BJ (cell line): ENCODE measurements around the gene KLK10. TPM values are rescaled to one million over a fixed set of nuclear protein-coding genes. Genes with fewer than 3 reads are reported as not detected.

ENCODE experiments used
- CTCF ChIA-PET: fragments of 350-600 bp; formaldehyde crosslinking; extraction: SDS; loops from one replicate; lab custom pipeline; 2021; ENCODE audit warnings: antibody characterized with exemption, inconsistent platforms; lab: Yijun Ruan, JAX
- POLR2A ChIA-PET: fragments of 300-600 bp; sonication (Branson Sonifier 250); formaldehyde crosslinking; extraction: SDS; loops from one replicate; lab custom pipeline; 2021; ENCODE audit warnings: antibody characterized with exemption; lab: Charles Lee
- DNase-seq: peaks from one replicate; pipeline ENCODE4 v3.0.0-alpha.2; 2011; ENCODE audit warnings: low read depth
- H3K27me3 ChIP-seq: 2 replicates; pipeline ENCODE4 v1.6.0; 2011; ENCODE audit warnings: low read length; ENCODE audit not compliant: control insufficient read depth, insufficient read depth
- H3K36me3 ChIP-seq: 2 replicates; pipeline ENCODE4 v1.5.1; 2011; ENCODE audit warnings: low read length; ENCODE audit not compliant: control insufficient read depth, insufficient read depth
- H3K4me3 ChIP-seq: 2 replicates; pipeline ENCODE4 v1.5.1; 2011; ENCODE audit warnings: low read depth, mild to moderate bottlenecking, control low read depth, low read length
- CTCF ChIP-seq: IDR thresholded peaks from 2 replicates; pipeline ENCODE4 v1.5.1; 2011; ENCODE audit warnings: low read depth, mild to moderate bottlenecking, control low read depth, inconsistent platforms, low read length, moderate library complexity; ENCODE audit not compliant: insufficient read depth
- polyA plus RNA-seq: library from polyadenylated mRNA; depleted of rRNA; stranded (reverse); fragments of >200 nt; gene quantifications from 2 replicates; pipeline ENCODE4 v1.2.3, GENCODE V29; 2011

The KLK10 gene
- polyA plus RNA-seq, 1 experiment: not detected

GRCh38 chr19:51007488-51007887 lies 12.0 kb downstream of the KLK10 start:
- H3K27me3 ChIP-seq: no peaks in the 10 kb centered on the region
- no peak overlapping the region for H3K4me3 ChIP-seq
- ChIA-PET CTCF (no interaction called here), POLR2A (no interaction called here)
- no peak for TF ChIP-seq CTCF
- H3K36me3 ChIP-seq: no peaks in the 10 kb centered on the region
- no peak for DNase-seq

- H3K4me3 ChIP-seq: no peak overlapping the region
- ChIA-PET POLR2A (no interaction called here), CTCF (no interaction called here)
- H3K36me3 ChIP-seq: no peaks in the 10 kb centered on the region
- DNase-seq: no peak
- TF ChIP-seq CTCF: no peak
- H3K27me3 ChIP-seq: no peaks in the 10 kb centered on the region
Measured at GRCh38 chr19:51006406-51006805, 13.1 kb downstream of the KLK10 start.

- no peak for TF ChIP-seq CTCF
- CTCF ChIA-PET: no interaction called here
- H3K27me3 ChIP-seq: no peaks in the 10 kb centered on the region
- POLR2A ChIA-PET: no interaction called here
- H3K36me3 ChIP-seq: no peaks in the 10 kb centered on the region
- no peak overlapping the region for H3K4me3 ChIP-seq
- no peak for DNase-seq
Measured at GRCh38 chr19:51005248-51005647, 14.3 kb downstream of the KLK10 start.

- no peak for DNase-seq
- no peak for TF ChIP-seq CTCF
- POLR2A ChIA-PET: no interaction called here
- H3K36me3 ChIP-seq: no peaks in the 10 kb centered on the region
- CTCF ChIA-PET: no interaction called here
- no peak overlapping the region for H3K4me3 ChIP-seq
- no peaks in the 10 kb centered on the region for H3K27me3 ChIP-seq
Measured at GRCh38 chr19:51003316-51003715, 16.2 kb downstream of the KLK10 start.

DNA sequence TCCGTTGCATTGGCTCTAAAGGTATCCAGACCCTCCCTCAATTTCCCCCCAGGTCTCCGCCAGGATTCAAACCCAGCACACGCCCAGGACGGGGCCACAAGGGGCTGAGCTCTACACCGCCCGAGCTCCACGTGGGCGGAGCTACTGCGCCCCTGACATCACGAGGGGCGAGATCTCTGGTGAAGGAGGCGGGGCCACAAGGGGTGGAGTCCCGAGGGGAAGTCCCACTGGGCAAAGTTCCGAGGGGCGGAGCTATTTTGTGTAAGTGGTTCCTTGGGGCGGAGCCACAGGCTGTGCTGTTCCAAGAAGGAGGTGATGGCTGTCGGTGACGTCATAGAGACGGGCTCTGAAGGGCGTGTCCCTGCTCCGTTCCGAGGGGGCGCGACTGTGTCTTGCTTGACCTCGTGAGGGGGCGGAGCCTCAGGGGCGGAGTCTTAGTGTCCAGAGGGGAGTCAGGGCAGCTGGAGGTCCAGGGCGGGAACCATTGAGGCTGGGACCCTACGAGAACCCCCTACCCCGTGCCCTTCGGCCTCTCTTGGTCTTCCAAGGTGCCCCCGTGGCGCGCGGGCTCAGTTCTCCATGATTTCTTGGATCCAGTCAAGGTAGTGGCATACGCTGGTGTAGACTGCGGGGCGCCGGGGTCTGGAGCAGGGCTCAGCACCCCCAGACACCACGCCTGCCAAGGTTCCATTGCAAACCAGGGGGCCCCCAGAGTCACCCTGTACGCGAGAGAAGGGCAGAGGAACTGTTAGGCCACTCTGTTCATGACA lies 16.8 kb downstream of the KLK10 start:
- no peak for TF ChIP-seq CTCF
- Histone ChIP-seq H3K36me3 (no peaks in the 10 kb centered on the region), H3K4me3 (no peak overlapping the region), H3K27me3 (no peaks in the 10 kb centered on the region)
- CTCF ChIA-PET: no interaction called here
- DNase-seq: no peak
- POLR2A ChIA-PET: no interaction called here
